AG10803 (cell line): ENCODE results near the gene FAAP100.
A peak's percentile ranks its signal among the peaks of the same experiment; 100 is the strongest.

Experiments
- DNase-seq: peaks from one replicate; pipeline ENCODE4 v3.0.0; 2010; ENCODE audit warnings: low read depth
- H3K4me3 ChIP-seq: 2 replicates; pipeline ENCODE4 v1.5.1; 2011; ENCODE audit warnings: mild to moderate bottlenecking, low read length, control low read depth
- TF ChIP-seq, protein P1 (sequence below): conservative IDR thresholded peaks from 2 replicates; pipeline ENCODE4 v1.5.1; 2011; ENCODE audit warnings: mild to moderate bottlenecking, low read length, control low read depth, inconsistent platforms

FAAP100 gene

DNA sequence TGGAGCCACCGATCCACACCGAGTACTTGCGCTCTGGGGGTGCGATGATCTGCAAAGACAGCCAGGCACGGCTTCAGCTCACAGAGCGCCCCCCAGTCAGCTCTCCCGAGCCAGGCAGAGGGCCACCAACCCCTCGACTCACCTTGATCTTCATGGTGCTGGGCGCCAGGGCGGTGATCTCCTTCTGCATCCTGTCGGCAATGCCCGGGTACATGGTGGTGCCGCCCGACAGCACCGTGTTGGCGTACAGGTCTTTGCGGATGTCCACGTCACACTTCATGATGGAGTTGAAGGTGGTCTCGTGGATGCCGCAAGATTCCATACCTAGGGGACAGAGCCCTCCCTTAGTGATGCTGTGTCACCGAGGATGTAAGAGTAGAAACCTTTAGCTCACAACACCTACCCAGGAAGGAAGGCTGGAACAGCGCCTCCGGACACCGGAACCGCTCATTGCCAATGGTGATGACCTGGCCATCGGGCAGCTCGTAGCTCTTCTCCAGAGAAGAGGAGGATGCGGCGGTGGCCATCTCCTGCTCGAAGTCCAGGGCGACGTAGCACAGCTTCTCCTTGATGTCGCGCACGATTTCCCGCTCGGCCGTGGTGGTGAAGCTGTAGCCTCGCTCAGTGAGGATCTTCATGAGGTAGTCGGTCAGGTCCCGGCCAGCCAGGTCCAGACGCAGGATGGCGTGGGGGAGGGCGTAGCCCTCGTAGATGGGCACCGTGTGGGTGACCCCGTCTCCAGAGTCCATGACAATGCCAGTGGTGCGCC is 41.2 kb downstream of the FAAP100 start:
- DNase-seq, result no peak
- peak overlapping the region; percentile 95 for H3K4me3 ChIP-seq
- TF ChIP-seq, protein P1, sequence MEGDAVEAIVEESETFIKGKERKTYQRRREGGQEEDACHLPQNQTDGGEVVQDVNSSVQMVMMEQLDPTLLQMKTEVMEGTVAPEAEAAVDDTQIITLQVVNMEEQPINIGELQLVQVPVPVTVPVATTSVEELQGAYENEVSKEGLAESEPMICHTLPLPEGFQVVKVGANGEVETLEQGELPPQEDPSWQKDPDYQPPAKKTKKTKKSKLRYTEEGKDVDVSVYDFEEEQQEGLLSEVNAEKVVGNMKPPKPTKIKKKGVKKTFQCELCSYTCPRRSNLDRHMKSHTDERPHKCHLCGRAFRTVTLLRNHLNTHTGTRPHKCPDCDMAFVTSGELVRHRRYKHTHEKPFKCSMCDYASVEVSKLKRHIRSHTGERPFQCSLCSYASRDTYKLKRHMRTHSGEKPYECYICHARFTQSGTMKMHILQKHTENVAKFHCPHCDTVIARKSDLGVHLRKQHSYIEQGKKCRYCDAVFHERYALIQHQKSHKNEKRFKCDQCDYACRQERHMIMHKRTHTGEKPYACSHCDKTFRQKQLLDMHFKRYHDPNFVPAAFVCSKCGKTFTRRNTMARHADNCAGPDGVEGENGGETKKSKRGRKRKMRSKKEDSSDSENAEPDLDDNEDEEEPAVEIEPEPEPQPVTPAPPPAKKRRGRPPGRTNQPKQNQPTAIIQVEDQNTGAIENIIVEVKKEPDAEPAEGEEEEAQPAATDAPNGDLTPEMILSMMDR, result no peak

DNA sequence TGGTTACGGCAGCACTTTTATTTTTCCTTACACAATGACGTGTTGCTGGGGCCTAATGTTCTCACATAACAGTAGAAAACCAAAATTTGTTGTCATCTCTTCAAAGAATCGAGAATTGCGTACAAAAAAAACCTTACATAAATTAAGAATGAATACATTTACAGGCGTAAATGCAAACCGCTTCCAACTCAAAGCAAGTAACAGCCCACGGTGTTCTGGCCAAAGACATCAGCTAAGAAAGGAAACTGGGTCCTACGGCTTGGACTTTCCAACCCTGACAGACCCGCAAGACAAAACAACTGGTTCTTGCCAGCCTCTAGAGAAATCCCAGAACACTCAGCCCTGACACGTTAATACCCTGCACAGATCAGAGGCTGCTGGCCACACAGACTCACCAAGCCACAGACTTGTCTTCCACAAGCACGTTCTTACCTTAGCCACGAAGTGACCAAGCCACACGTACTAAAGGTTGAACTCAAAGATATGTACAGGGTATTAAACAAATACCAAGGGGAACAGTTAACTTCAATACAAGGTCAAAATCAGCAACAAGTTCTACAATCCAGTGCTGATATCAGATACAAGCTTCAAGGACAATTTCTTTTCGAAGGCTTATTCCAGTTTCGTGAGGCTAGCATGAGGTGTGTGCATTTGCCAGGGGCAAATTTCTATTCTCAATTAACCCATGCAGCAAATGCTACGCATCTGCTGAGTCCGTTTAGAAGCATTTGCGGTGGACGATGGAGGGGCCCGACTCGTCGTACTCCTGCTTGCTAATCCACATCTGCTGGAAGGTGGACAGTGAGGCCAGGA is 42.0 kb downstream of the FAAP100 start:
- TF ChIP-seq, protein P1, result no peak
- DNase-seq, result no peak
- peak overlapping the region; percentile 95 for H3K4me3 ChIP-seq

DNA sequence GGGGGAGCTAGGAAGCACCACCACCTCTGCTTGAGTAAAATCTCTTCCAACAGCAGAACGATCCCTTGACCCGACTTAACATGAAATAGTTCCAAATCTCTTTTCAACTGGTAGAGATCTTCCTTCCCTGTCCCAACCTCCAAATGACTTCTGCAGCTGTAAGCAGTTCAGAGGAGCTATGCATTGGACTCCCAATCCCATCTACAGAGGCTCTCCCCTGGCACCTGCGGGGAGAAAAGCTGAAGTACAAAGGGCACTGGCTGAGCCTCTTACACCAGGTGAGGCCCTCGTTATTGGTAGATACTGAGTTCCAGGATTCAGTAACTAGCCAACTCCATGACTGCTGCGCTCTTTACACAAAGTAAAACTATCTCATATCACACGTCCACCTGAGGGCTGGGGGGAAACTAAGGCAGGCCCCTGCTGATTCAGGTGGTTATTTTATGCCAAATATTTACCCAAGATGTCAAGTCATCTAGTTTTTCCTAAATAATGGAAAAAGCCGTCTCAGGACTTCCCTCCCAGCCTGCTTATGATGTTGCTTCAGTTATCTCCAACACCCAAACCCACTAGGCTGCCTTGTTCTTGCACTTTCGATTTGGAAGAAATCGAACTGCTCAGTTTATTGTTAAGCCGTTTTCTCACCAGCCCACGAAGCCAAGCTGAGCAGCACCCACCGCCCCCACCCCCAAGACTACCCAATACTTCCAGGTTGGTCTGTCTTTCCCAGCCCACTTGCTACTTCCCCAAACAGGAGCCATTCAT is 42.8 kb downstream of the FAAP100 start:
- DNase-seq, result no peak

DNA sequence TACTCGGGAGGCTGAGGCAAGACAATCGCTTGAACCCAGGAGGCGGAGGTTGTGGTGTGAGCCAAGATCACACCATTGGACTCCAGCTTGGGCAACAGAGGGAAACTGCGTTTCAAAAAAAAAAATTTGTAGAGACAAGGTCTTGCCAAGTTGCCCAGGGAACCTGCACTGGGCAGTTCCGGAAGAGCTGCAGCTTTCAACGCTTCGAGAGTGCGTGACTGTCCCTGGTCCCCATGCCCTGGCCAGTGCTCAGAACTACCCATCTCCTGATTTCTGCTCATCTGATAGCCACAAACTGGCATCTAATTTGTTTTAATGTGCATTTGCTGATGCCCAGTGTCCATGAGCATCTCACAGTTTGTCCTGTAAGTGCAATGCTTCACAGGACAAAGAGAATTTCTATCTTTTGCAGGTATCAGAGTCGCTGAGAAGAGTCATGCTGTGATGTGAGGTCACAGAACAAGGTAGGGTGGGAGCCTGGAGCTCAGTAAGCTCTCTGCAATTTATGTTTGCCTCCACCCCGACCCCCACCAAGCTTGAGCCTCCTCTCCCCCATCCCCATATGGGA is 43.4 kb downstream of the FAAP100 start:
- peak overlapping the region; percentile 95 for H3K4me3 ChIP-seq

More for the DNA sequence above, 42.8 kb downstream of the FAAP100 start:
- TF ChIP-seq, protein P1, result no peak
- peak overlapping the region; percentile 95 for H3K4me3 ChIP-seq

DNA sequence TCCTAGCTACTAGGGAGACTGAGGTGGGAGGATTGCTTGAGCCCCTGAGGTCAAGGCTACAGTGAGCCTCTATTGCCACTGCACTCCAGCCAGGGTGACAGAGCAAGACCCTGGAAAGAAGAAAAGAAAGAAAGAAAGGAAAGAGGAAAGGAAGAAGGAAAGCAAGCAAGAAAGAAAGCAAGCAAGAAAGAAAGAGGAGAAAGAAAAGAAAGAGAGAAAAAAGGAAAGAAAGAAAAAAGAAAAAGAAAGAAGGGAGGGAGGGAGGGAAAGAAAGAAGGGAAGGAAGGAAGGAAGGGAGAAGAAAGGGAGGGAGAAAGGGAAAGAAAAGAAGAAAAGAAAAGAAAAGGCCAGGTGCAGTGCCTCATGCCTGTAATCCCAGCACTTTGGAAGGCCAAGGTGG is 48.5 kb downstream of the FAAP100 start:
- no peak for DNase-seq

More for the DNA sequence above, 43.4 kb downstream of the FAAP100 start:
- TF ChIP-seq, protein P1, result no peak
- DNase-seq, result peak; percentile 73

DNA sequence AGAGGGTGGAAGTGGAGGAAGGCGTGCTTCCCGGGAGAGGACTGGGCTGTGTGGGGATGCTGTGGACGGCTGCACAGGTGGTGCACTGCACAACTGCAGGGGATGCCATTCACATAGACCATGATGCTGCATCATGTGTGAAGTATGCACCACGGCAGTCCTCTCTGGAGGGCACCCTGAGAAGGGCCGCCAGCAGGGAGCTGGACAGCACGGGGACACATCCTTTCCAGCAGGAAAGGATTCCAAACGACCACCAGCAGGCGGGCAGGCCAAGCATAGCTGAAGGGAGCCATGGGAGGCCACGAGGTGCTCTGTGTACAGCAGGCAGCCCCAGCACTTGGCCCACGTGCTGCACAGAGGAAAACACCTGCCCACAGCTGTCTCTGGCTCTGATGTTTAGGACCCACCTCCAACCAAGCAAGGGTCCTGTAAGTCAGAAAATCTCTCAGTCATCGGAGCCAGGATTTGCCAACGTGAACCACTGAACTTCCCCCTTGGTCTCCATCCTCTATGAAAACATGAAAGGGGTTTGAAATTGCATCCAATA is 49.6 kb downstream of the FAAP100 start:
- no peak for DNase-seq
- no peak overlapping the region for H3K4me3 ChIP-seq
- TF ChIP-seq, protein P1, result no peak

More for the DNA sequence above, 48.5 kb downstream of the FAAP100 start:
- TF ChIP-seq, protein P1, result no peak
- no peak overlapping the region for H3K4me3 ChIP-seq
